Measurements from ENCODE around the gene CACNA1C. TPM values are rescaled to one million over a fixed set of nuclear protein-coding genes. Genes with fewer than 3 reads are reported as not detected.

CACNA1C gene
- total and polyA plus RNA-seq, 10 of the 15 experiments (the other 5 are each of a cell fraction or from before 2014, with no cell fraction given), result under 0.01 to 0.15 (median 0.09) TPM; not detected in 5

GRCh38 chr12:2494486-2495192 lies 441.9 kb downstream of the CACNA1C start:
- Histone ChIP-seq H3K27me3 (replicated peaks in 1 of 2; ENCODE audit: control insufficient read depth in 2 of 2, insufficient read depth in 2 of 2, low read length in 1 of 2) (peaks cover 0 to 7% of the 10 kb centered on the region in 2 experiments), H3K36me3 (ENCODE audit: control insufficient read depth in 2 of 2, insufficient read depth in 2 of 2, low read length in 1 of 2) (no peaks in the 10 kb centered on the region), H3K9ac (ENCODE audit: control insufficient read depth, insufficient read depth, low read length) (no peak overlapping the region), H2AFZ (ENCODE audit: control insufficient read depth, low read depth, low read length) (no peak overlapping the region), H3K4me2 (ENCODE audit: control insufficient read depth, insufficient read depth) (no peak overlapping the region), H3K4me1 (ENCODE audit: control insufficient read depth, insufficient read depth, low read length) (no peaks in the 10 kb centered on the region), H3K9me3 (replicated peaks; ENCODE audit: control insufficient read depth, insufficient read depth, low read length) (no peaks in the 10 kb centered on the region), H3K4me3 (no peak overlapping the region), H4K20me1 (ENCODE audit: control insufficient read depth, insufficient read depth) (no peaks in the 10 kb centered on the region), H3K27ac (ENCODE audit: control insufficient read depth, insufficient read depth) (no peak overlapping the region), H3K79me2 (ENCODE audit: control insufficient read depth, insufficient read depth, low read length) (no peaks in the 10 kb centered on the region)
- CTCF ChIA-PET, result no interaction called here
- RAD21 ChIA-PET (ENCODE audit: unreplicated experiment), result no interaction called here
- POLR2A ChIA-PET, result no interaction called here
- FAIRE-seq (no peak), DNase-seq (ENCODE audit: low read depth, low spot score) (no peak), ATAC-seq (no peak)
- SMC1A ChIA-PET (ENCODE audit: uncharacterized antibody, unreplicated experiment), result no interaction called here
- 38% methylated on average over 8 of the region's 8 CpGs for WGBS (ENCODE audit: insufficient coverage, insufficient replicate concordance, low lambda C conversion rate, missing lambda C conversion rate)
- in situ Hi-C loops (cut with MboI) (no loop called here), intact Hi-C loops (cut with micrococcal nuclease; ENCODE audit: unreplicated experiment) (no loop called here)
- BruUV-seq (replicated peaks), result no TSS peak
- TF ChIP-seq SUZ12 (IDR thresholded peaks at IDR 0.05; ENCODE audit: unreplicated experiment) (no peak), RCOR1 (conservative IDR thresholded peaks at IDR 0.05; ENCODE audit: low read depth, low read length) (no peak), MAX (IDR thresholded peaks at IDR 0.05; ENCODE audit: low read depth, low read length) (no peak), CTCF (IDR thresholded peaks at IDR 0.05 in 2 of 3, conservative IDR thresholded peaks at IDR 0.05 in 1 of 3; ENCODE audit: control insufficient read depth in 2 of 3, extremely low read depth in 1 of 3, insufficient read depth in 1 of 3, low read depth in 3 of 3, low read length in 3 of 3) (no peak), TARDBP (IDR thresholded peaks at IDR 0.05; ENCODE audit: borderline replicate concordance) (no peak), EZH2 (IDR thresholded peaks at IDR 0.05; ENCODE audit: borderline replicate concordance, control insufficient read depth, low read depth, low read length) (no peak), CBX5 (IDR thresholded peaks at IDR 0.05; ENCODE audit: low read depth) (no peak), HDAC6 (IDR thresholded peaks at IDR 0.05; ENCODE audit: unreplicated experiment) (no peak), RELB (IDR thresholded peaks at IDR 0.05; ENCODE audit: low read depth) (no peak), RAD21 (IDR thresholded peaks at IDR 0.05; ENCODE audit: insufficient read depth, low read depth, low read length) (no peak), CHD4 (IDR thresholded peaks at IDR 0.05) (no peak), ZNF687 (IDR thresholded peaks at IDR 0.05) (no peak), FOXM1 (IDR thresholded peaks at IDR 0.05; ENCODE audit: low read depth, low read length) (no peak), NFYA (IDR thresholded peaks at IDR 0.05; ENCODE audit: borderline replicate concordance, low read depth, low read length) (no peak), KLF5 (IDR thresholded peaks at IDR 0.05; ENCODE audit: partially characterized antibody) (no peak), TCF3 (IDR thresholded peaks at IDR 0.05; ENCODE audit: borderline replicate concordance, insufficient read depth, low read depth, low read length) (no peak)

Measured in GM12878 (cell line).